HUES64 (cell line): ENCODE data around the gene CCDC92B.
A peak's percentile ranks its signal among the peaks of the same experiment; 100 is the strongest.

Experiments used
- H3K27ac ChIP-seq: 2 replicates; pipeline ENCODE4 v1.7.0; 2013; ENCODE audit warnings: low read depth, low read length, inconsistent platforms
- H3K27me3 ChIP-seq: 2 replicates; pipeline ENCODE4 v1.6.1; 2013; ENCODE audit warnings: mild to moderate bottlenecking, low read length; ENCODE audit not compliant: insufficient read depth
- H3K36me3 ChIP-seq: 2 replicates; pipeline ENCODE4 v1.6.1; 2013; ENCODE audit warnings: mild to moderate bottlenecking, low read length; ENCODE audit not compliant: insufficient read depth
- H3K4me1 ChIP-seq: 2 replicates; pipeline ENCODE4 v1.6.1; 2013; ENCODE audit warnings: mild to moderate bottlenecking, low read length, moderate library complexity; ENCODE audit not compliant: insufficient read depth
- H3K4me3 ChIP-seq: 2 replicates; pipeline ENCODE4 v1.5.1; 2013; ENCODE audit warnings: mild to moderate bottlenecking, low read length, moderate library complexity
- H3K9ac ChIP-seq: 2 replicates; pipeline ENCODE4 v1.6.1; 2013; ENCODE audit warnings: mild to moderate bottlenecking, low read depth, low read length
- H3K9me3 ChIP-seq: 2 replicates; pipeline ENCODE4 v1.6.1; 2013; ENCODE audit warnings: low read depth, low read length; ENCODE audit not compliant: insufficient read depth
- WGBS: fragments of 150-250, 120-280 bp; methylation state at CpG from one replicate; pipeline ENCODE4 v1.1.7; 2013; ENCODE audit warnings: missing lambda C conversion rate; 5-methylcytosine and 5-hydroxymethylcytosine counted together

Gene CCDC92B

DNA sequence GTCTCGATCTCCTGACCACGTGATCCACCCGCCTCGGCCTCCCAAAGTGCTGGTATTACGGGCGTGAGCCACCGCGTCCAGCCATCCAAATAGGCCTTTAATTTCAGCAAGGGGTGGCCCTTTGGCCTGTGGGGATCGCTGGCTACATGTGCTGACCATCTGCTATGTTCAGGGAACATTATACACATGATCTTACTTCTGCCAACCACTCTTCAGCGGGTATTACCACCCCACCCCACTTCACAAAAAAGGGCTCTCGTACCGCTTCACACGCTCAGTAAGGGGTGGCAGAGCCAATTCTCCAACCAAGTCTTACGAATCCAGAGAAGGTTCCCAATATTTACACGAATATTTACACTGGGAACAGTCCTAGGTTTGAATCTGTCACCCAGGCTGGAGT lies 11.8 kb downstream of the CCDC92B start:
- WGBS: 95% methylated on average over 15 of the region's 15 CpGs
- Histone ChIP-seq H3K27ac (no peak overlapping the region), H3K27me3 (no peaks in the 10 kb centered on the region), H3K9me3 (no peaks in the 10 kb centered on the region), H3K4me3 (no peak overlapping the region), H3K4me1 (no peaks in the 10 kb centered on the region), H3K9ac (no peak overlapping the region), H3K36me3 (no peaks in the 10 kb centered on the region)

- Histone ChIP-seq H3K36me3 (no peaks in the 10 kb centered on the region), H3K27me3 (no peaks in the 10 kb centered on the region), H3K4me1 (no peaks in the 10 kb centered on the region), H3K9me3 (no peaks in the 10 kb centered on the region), H3K4me3 (no peak overlapping the region), H3K27ac (no peak overlapping the region), H3K9ac (no peak overlapping the region)
- WGBS: 94% methylated on average over 3 of the region's 3 CpGs
Observed at GRCh38 chr17:2736956-2737355, 12.5 kb downstream of the CCDC92B start.

DNA sequence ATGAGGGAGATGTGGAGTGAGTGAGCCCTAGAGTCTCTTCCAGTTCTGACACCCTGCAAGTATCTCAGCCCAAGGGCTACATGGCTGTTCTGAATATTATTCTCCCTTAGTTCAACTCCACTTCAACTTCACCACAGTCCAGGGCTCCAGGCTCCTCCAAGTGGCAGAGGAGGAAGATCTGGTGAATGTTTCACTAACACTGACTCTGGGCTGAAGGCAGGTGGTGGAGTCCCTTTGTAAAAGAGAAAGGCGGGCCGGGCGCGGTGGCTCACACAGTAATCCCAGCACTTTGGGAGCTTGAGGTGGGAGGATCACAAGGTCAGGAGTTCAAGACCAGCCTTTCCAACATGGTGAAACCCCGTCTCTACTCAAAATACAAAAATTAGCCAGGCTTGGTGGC lies 13.6 kb downstream of the CCDC92B start:
- Histone ChIP-seq H3K4me3 (no peak overlapping the region), H3K36me3 (no peaks in the 10 kb centered on the region), H3K4me1 (no peaks in the 10 kb centered on the region), H3K9me3 (no peaks in the 10 kb centered on the region), H3K27me3 (no peaks in the 10 kb centered on the region), H3K27ac (no peak overlapping the region), H3K9ac (no peak overlapping the region)
- 96% methylated on average over 5 of the region's 5 CpGs for WGBS

DNA sequence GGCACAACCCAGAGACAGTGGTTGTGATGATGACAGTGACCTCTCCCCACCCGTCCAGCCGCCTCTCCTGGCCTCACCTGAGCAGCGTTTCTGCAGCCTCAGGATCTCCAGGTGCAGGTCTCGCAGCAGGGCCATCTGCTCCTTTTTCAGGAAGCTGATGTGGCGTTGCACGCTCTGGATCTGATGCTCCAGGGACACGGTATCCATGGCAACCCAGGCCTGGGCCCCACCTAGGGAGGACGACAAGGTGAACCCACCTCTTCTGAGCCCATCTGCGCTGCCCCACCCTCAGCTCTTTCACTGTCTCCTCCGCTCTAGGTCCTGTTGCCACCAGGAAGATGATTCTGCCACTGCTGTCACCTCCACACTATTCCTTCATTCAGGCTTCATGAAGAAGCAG lies 14.5 kb downstream of the CCDC92B start:
- no peaks in the 10 kb centered on the region for H3K4me1 ChIP-seq
- H3K9ac ChIP-seq: no peak overlapping the region
- no peak overlapping the region for H3K27ac ChIP-seq
- WGBS: 94% methylated on average over 10 of the region's 10 CpGs
- H3K36me3 ChIP-seq: 0 out of 2 replicates have a peak, but pooled peaks cover under 1% of the 10 kb centered on the region
- H3K27me3 ChIP-seq: no peaks in the 10 kb centered on the region
- H3K4me3 ChIP-seq: no peak overlapping the region
- H3K9me3 ChIP-seq: no peaks in the 10 kb centered on the region

DNA sequence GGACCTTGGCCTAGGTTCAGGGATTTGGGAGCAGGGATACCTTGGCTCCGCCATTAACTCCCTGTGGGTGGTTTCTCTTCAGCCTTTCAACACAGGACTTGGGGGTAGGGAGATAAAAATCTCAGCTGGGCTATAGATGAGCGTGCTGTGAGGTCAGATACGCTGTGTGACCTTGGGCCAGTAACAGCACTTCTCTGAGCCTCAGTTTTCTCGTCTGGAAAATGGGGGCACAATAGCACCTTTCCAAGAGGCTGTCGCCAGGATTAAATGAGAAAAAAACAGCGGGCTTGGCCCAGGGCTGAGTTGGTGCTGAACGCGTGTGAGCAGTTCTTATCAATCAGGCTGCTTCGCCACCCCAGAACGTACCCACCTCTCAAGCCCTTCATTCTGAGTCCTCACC lies 17.6 kb downstream of the CCDC92B start:
- H3K4me3 ChIP-seq: no peak overlapping the region
- H3K27ac ChIP-seq: no peak overlapping the region
- no peaks in the 10 kb centered on the region for H3K9me3 ChIP-seq
- H3K27me3 ChIP-seq: no peaks in the 10 kb centered on the region
- no peak overlapping the region for H3K9ac ChIP-seq
- WGBS: 91% methylated on average over 10 of the region's 10 CpGs
- no peaks in the 10 kb centered on the region for H3K4me1 ChIP-seq
- peaks cover 8% of the 10 kb centered on the region; the same call in 1 of the 2 replicates for H3K36me3 ChIP-seq

- 92% methylated on average over 17 of the region's 17 CpGs for WGBS
Observed at GRCh38 chr17:2730764-2731353, 18.6 kb downstream of the CCDC92B start.

GRCh38 chr17:2724784-2725164 lies 24.7 kb downstream of the CCDC92B start:
- Histone ChIP-seq H3K4me1 (peaks cover 2% of the 10 kb centered on the region), H3K9ac (peak overlapping the region; percentile 83), H3K9me3 (no peaks in the 10 kb centered on the region), H3K4me3 (peak overlapping the region; percentile 60), H3K27ac (no peak overlapping the region), H3K36me3 (peaks cover 5% of the 10 kb centered on the region; the same call in 1 of the 2 replicates), H3K27me3 (peaks cover 5% of the 10 kb centered on the region; the same call in 1 of the 2 replicates)
- 4% methylated on average over 40 of the region's 40 CpGs for WGBS

More at GRCh38 chr17:2730764-2731353, 18.6 kb downstream of the CCDC92B start:
- Histone ChIP-seq H3K4me3 (no peak overlapping the region), H3K9me3 (no peaks in the 10 kb centered on the region), H3K9ac (no peak overlapping the region), H3K4me1 (no peaks in the 10 kb centered on the region), H3K27me3 (no peaks in the 10 kb centered on the region), H3K27ac (no peak overlapping the region), H3K36me3 (peaks cover 8% of the 10 kb centered on the region; the same call in 1 of the 2 replicates)

- WGBS: under 1% methylated on average over 98 of the region's 98 CpGs
- Histone ChIP-seq H3K4me1 (peaks cover 4% of the 10 kb centered on the region), H3K9ac (peak overlapping the region; percentile 83), H3K4me3 (peak overlapping the region; percentile 60), H3K9me3 (no peaks in the 10 kb centered on the region), H3K36me3 (peaks cover 4% of the 10 kb centered on the region; the same call in 1 of the 2 replicates), H3K27ac (peak overlapping the region; percentile 65; the same call in 1 of the 2 replicates), H3K27me3 (peaks cover 5% of the 10 kb centered on the region; the same call in 1 of the 2 replicates)
Observed at GRCh38 chr17:2723997-2724783, 25.3 kb downstream of the CCDC92B start.

DNA sequence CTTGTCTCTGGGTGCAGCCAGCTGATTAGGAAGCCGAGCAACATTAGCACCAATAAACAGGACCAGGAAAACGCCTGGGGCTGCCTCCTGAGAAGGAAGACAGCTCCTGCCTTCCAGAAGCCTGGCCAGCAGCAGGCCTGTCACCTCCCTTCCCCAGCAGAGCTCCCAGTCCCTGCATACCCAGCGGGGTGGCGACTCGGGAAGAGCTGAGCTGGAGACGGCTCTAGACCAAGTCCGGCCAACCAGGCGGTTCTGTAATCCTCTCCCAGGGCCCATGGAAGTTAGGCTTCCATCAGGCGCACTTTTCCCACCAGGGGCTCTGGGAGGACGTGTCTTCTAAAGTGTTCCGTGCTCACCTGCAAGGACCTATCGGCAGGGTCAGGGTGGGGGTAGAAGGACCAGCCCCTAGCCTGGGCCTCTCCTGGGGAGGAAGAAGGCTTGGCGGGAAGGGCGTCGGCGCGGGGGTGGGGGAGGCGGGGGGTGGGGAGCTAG lies 25.9 kb downstream of the CCDC92B start:
- Histone ChIP-seq H3K36me3 (peaks cover 4% of the 10 kb centered on the region; the same call in 1 of the 2 replicates), H3K9me3 (no peaks in the 10 kb centered on the region), H3K4me3 (peak overlapping the region; percentile 60), H3K9ac (no peak overlapping the region), H3K27ac (peak overlapping the region; percentile 68; the same call in 1 of the 2 replicates), H3K4me1 (peaks cover 4% of the 10 kb centered on the region), H3K27me3 (peaks cover 5% of the 10 kb centered on the region; the same call in 1 of the 2 replicates)
- 4% methylated on average over 12 of the region's 18 CpGs for WGBS

DNA sequence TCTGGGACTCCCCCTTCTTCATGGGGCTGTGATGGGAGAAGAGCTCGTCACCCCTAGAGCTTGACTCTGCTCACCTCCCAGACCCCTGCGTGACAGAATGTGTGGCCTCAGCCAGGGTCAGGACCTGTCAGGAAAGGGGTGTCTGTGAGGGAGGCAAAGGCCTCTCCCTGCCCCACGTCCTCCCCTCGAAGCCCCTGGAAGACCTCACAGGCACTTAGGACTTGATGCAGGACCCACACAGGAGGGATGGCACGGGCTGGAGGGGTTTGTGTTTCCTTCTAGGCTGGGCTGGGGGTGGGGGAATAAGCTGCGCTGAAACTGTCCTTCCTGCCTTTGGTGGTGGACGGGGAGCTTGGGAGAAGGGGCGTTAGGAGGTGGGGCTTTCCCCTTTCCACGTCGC lies 26.8 kb downstream of the CCDC92B start:
- Histone ChIP-seq H3K4me1 (peaks cover 4% of the 10 kb centered on the region), H3K9me3 (no peaks in the 10 kb centered on the region), H3K27ac (no peak overlapping the region), H3K9ac (no peak overlapping the region), H3K36me3 (peaks cover 4% of the 10 kb centered on the region; the same call in 1 of the 2 replicates), H3K27me3 (peaks cover 5% of the 10 kb centered on the region; the same call in 1 of the 2 replicates), H3K4me3 (no peak overlapping the region)
- 75% methylated on average over 9 of the region's 10 CpGs for whole genome bisulfite sequencing

- 86% methylated on average over 4 of the region's 4 CpGs for WGBS
- no peaks in the 10 kb centered on the region for H3K36me3 ChIP-seq
- no peaks in the 10 kb centered on the region for H3K9me3 ChIP-seq
- peaks cover 7% of the 10 kb centered on the region for H3K4me1 ChIP-seq
- H3K4me3 ChIP-seq: no peak overlapping the region
- H3K27me3 ChIP-seq: peaks cover 5% of the 10 kb centered on the region; the same call in 1 of the 2 replicates
- no peak overlapping the region for H3K9ac ChIP-seq
- no peak overlapping the region for H3K27ac ChIP-seq
Observed at GRCh38 chr17:2721603-2722002, 27.8 kb downstream of the CCDC92B start.
